HepG2 (cell line): Measurements from ENCODE around the gene STYXL2.

ENCODE experiments used
- ARNT2 ChIP-seq: sonication (generic); formaldehyde crosslinking; IDR thresholded peaks from 2 replicates; pipeline ENCODE4 v1.8.0; 2022; ENCODE audit warnings: mild to moderate bottlenecking, low read depth, missing genetic modification reagents, moderate library complexity
- ATF3 ChIP-seq: sonication (generic); formaldehyde crosslinking; IDR thresholded peaks from 2 replicates; pipeline ENCODE4 v1.4.0; 2020; ENCODE audit warnings: missing genetic modification reagents
- BRCA1 ChIP-seq: sonication (generic); formaldehyde crosslinking; IDR thresholded peaks from 2 replicates; pipeline ENCODE4 v1.4.0; 2020; ENCODE audit warnings: missing genetic modification reagents
- CBX5 ChIP-seq: sonication (generic); formaldehyde crosslinking; IDR thresholded peaks from 2 replicates; pipeline ENCODE4 v1.4.0; 2020; ENCODE audit warnings: missing genetic modification reagents, borderline replicate concordance
- CTCF ChIP-seq: sonication (generic); formaldehyde crosslinking; IDR thresholded peaks from 2 replicates; pipeline ENCODE4 v1.5.0; 2020; ENCODE audit warnings: mild to moderate bottlenecking, missing genetic modification reagents, moderate library complexity
- ELF4 ChIP-seq: sonication (generic); formaldehyde crosslinking; IDR thresholded peaks from 2 replicates; pipeline ENCODE4 v1.5.0; 2020; ENCODE audit warnings: missing genetic modification reagents, mild to moderate bottlenecking, moderate library complexity, borderline replicate concordance
- JUNB ChIP-seq: sonication (generic); formaldehyde crosslinking; IDR thresholded peaks from 2 replicates; pipeline ENCODE4 v1.8.0; 2022; ENCODE audit warnings: missing genetic modification reagents, mild to moderate bottlenecking, borderline replicate concordance
- LCORL ChIP-seq, 2 experiments: fragments of 450-650 bp in 1 of 2; sonication (generic) in 1 of 2; formaldehyde crosslinking in 1 of 2; IDR thresholded peaks; 2 replicates each; pipeline versions ENCODE4 v1.5.0 to v1.6.1; 2017 to 2020; ENCODE audit warnings: antibody characterized with exemption in 1 of 2, missing genetic modification reagents in 1 of 2
- PHF8 ChIP-seq: sonication (generic); formaldehyde crosslinking; IDR thresholded peaks from 2 replicates; pipeline ENCODE4 v1.5.0; 2020; ENCODE audit warnings: missing genetic modification reagents
- POLR2A ChIP-seq, 2 experiments: IDR thresholded peaks; 2 replicates each; pipeline ENCODE4 v1.6.1; 2011; ENCODE audit warnings: low read depth in 2 of 2, low read length in 2 of 2, mild to moderate bottlenecking in 1 of 2, moderate library complexity in 1 of 2; ENCODE audit not compliant: insufficient read depth in 1 of 2
- ZNF589 ChIP-seq: sonication (generic); formaldehyde crosslinking; conservative IDR thresholded peaks from 2 replicates; pipeline ENCODE4 v1.8.0; 2022; ENCODE audit warnings: mild to moderate bottlenecking, moderate library complexity, missing genetic modification reagents
- ZNF678 ChIP-seq: sonication (generic); formaldehyde crosslinking; IDR thresholded peaks from 2 replicates; pipeline ENCODE4 v1.4.0; 2020; ENCODE audit warnings: mild to moderate bottlenecking, missing genetic modification reagents

DNA sequence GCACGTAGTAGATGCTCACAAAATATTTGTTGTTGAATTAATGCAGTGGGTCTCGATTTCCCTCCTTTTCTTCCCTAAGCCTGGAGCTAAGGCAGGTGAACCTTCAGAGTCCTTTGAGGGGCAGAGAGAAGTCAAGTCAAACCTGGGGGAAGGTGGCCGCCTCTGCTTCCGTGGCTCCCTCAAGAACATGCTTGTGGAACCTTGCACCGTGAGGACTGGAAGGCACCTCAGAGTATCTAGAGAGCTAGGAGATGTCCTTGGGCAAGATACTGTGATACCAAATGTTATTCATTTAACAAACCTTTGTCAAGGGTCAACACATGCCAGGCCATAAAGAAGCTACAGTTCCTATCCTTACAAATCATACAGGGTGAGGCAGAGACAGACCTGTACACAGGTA is 42.0 kb upstream of the STYXL2 start:
- TF ChIP-seq JUNB (CRISPR knock-in tag) = no peak
- no peak for TF ChIP-seq PHF8
- no peak for TF ChIP-seq POLR2A (IDR thresholded peaks at IDR 0.05; ENCODE audit: insufficient read depth in 1 of 2, low read depth in 2 of 2, low read length in 2 of 2)
- TF ChIP-seq CTCF (CRISPR knock-in tag) = no peak
- TF ChIP-seq CBX5 (CRISPR knock-in tag) = no peak
- TF ChIP-seq ATF3 = no peak
- no peak for TF ChIP-seq ELF4 (CRISPR knock-in tag)
- TF ChIP-seq LCORL (IDR thresholded peaks at IDR 0.05) = no peak
- no peak for TF ChIP-seq LCORL (CRISPR knock-in tag; IDR thresholded peaks at IDR 0.05)
- TF ChIP-seq BRCA1 (CRISPR knock-in tag) = no peak
- no peak for TF ChIP-seq ZNF589 (CRISPR knock-in tag)
- no peak for TF ChIP-seq ZNF678
- TF ChIP-seq ARNT2 (CRISPR knock-in tag) = no peak
